MCF 10A (cell line): ENCODE results near the gene MGST3. TPM values are rescaled to one million over a fixed set of nuclear protein-coding genes. Genes with fewer than 3 reads are reported as not detected.
A peak's percentile ranks its signal among the peaks of the same experiment; 100 is the strongest.

ENCODE experiments used
- BruUV-seq: library from RNA; stranded (reverse); fragments of 400-500 nt; replicated peaks from 2 replicates; lab custom pipeline; 2021; lab: Mats Ljungman, UMichigan
- CTCF ChIA-PET: fragments of 300-600 bp; sonication (Branson Sonifier 250); formaldehyde crosslinking; extraction: SDS; loops from one replicate; lab custom pipeline; 2021; ENCODE audit warnings: antibody characterized with exemption, inconsistent platforms; lab: Yijun Ruan, JAX
- POLR2A ChIA-PET: fragments of 300-600, 350-650 bp; sonication (Branson Sonifier 250); formaldehyde crosslinking; extraction: SDS; loops from one replicate; lab custom pipeline; 2020; ENCODE audit warnings: antibody characterized with exemption, inconsistent platforms; lab: Yijun Ruan, JAX
- DNase-seq: peaks from one replicate; pipeline ENCODE4 v3.0.0-alpha.2; 2018; ENCODE audit not compliant: unreplicated experiment
- H3K27ac Mint-ChIP-seq: one replicate; pipeline ENCODE4 v1.8.0; 2022; ENCODE audit warnings: mild to moderate bottlenecking, low read depth, mixed read lengths; ENCODE audit not compliant: unreplicated experiment
- H3K27me3 Mint-ChIP-seq: one replicate; pipeline ENCODE4 v1.8.0; 2022; ENCODE audit warnings: mixed read lengths; ENCODE audit not compliant: insufficient read depth, unreplicated experiment
- H3K36me3 Mint-ChIP-seq: one replicate; pipeline ENCODE4 v1.8.0; 2022; ENCODE audit warnings: mild to moderate bottlenecking, moderate library complexity, mixed read lengths; ENCODE audit not compliant: insufficient read depth, unreplicated experiment
- H3K4me1 Mint-ChIP-seq: one replicate; pipeline ENCODE4 v1.8.0; 2022; ENCODE audit warnings: mixed read lengths; ENCODE audit not compliant: insufficient read depth, unreplicated experiment
- H3K4me3 Mint-ChIP-seq: one replicate; pipeline ENCODE4 v1.8.0; 2022; ENCODE audit warnings: mild to moderate bottlenecking, moderate library complexity, mixed read lengths; ENCODE audit not compliant: unreplicated experiment
- H3K9me3 Mint-ChIP-seq: one replicate; pipeline ENCODE4 v1.8.0; 2022; ENCODE audit warnings: mixed read lengths; ENCODE audit not compliant: unreplicated experiment
- CTCF ChIP-seq: fragments of 200-600 bp; IDR thresholded peaks from one replicate; pipeline ENCODE4 v1.8.0; 2022; ENCODE audit warnings: antibody characterized with exemption, mild to moderate bottlenecking; ENCODE audit not compliant: unreplicated experiment
- intact Hi-C: fragments of 100-400 bp; cut with micrococcal nuclease; formaldehyde crosslinking; loops from 2 replicates; pipeline ENCODE4 v1.14.1; 2022
- total RNA-seq: library from RNA; stranded (reverse); gene quantifications from 2 replicates; pipeline ENCODE4 v1.2.3, GENCODE V29; 2022

MGST3 gene
- total RNA-seq, 1 experiment from 2014 or later = 75.5 TPM

GRCh38 chr1:165645654-165646366, 14.8 kb downstream of the MGST3 start:
- no peak for TF ChIP-seq CTCF
- intact Hi-C loops = no loop called here
- no peak overlapping the region for H3K4me3 Mint-ChIP-seq
- ChIA-PET CTCF (interaction anchor here (0.6 to 5.4 kb wide), 13 partner anchors 9 to 1224 kb away, joined by 3 to 52 read pairs (median 5); no protein-coding TSS in a partner anchor), POLR2A (interaction anchor here (0.5 to 4.2 kb wide), 8 partner anchors 9 to 183 kb away, joined by 3 to 46 read pairs (median 3); partner anchors contain the start of genes ALDH9A1 and MGST3)
- no peak overlapping the region for H3K27ac Mint-ChIP-seq
- H3K36me3 Mint-ChIP-seq = peaks cover 27% of the 10 kb centered on the region
- DNase-seq = peak; percentile 42
- H3K27me3 Mint-ChIP-seq = no peaks in the 10 kb centered on the region
- no TSS peak for BruUV-seq
- H3K4me1 Mint-ChIP-seq = peaks cover 17% of the 10 kb centered on the region
- H3K9me3 Mint-ChIP-seq = no peaks in the 10 kb centered on the region

GRCh38 chr1:165647517-165647916, 16.5 kb downstream of the MGST3 start:
- no TSS peak for BruUV-seq
- H3K36me3 Mint-ChIP-seq = peaks cover 42% of the 10 kb centered on the region
- H3K4me3 Mint-ChIP-seq = no peak overlapping the region
- ChIA-PET POLR2A (interaction anchor here (0.8 to 2.0 kb wide), 6 partner anchors 10 to 125 kb away, joined by 3 to 7 read pairs (median 3); no protein-coding TSS in a partner anchor), CTCF (interaction anchor here (0.5 to 5.4 kb wide), 14 partner anchors 11 to 1432 kb away, joined by 3 to 52 read pairs (median 4); no protein-coding TSS in a partner anchor)
- intact Hi-C loops = no loop called here
- TF ChIP-seq CTCF = no peak
- no peak for DNase-seq
- no peaks in the 10 kb centered on the region for H3K27me3 Mint-ChIP-seq
- no peak overlapping the region for H3K27ac Mint-ChIP-seq
- H3K9me3 Mint-ChIP-seq = no peaks in the 10 kb centered on the region
- peaks cover 17% of the 10 kb centered on the region for H3K4me1 Mint-ChIP-seq

GRCh38 chr1:165647970-165648369, 16.9 kb downstream of the MGST3 start:
- no TSS peak for BruUV-seq
- TF ChIP-seq CTCF = no peak
- Mint-ChIP-seq H3K4me3 (no peak overlapping the region), H3K4me1 (peaks cover 17% of the 10 kb centered on the region), H3K9me3 (no peaks in the 10 kb centered on the region), H3K27ac (no peak overlapping the region), H3K27me3 (no peaks in the 10 kb centered on the region), H3K36me3 (peaks cover 46% of the 10 kb centered on the region)
- ChIA-PET CTCF (interaction anchor here (0.6 to 5.4 kb wide), 12 partner anchors 10 to 561 kb away, joined by 3 to 52 read pairs (median 4); no protein-coding TSS in a partner anchor), POLR2A (interaction anchor here (0.7 to 2.0 kb wide), 7 partner anchors 9 to 124 kb away, joined by 3 to 7 read pairs (median 3); partner anchors contain the start of gene MGST3)
- no peak for DNase-seq
- intact Hi-C loops = no loop called here

GRCh38 chr1:165648919-165649572, 18.0 kb downstream of the MGST3 start:
- no TSS peak for BruUV-seq
- H3K9me3 Mint-ChIP-seq = no peaks in the 10 kb centered on the region
- H3K4me3 Mint-ChIP-seq = no peak overlapping the region
- H3K27me3 Mint-ChIP-seq = no peaks in the 10 kb centered on the region
- CTCF ChIA-PET = interaction anchor here (1.1 to 5.4 kb wide), 4 partner anchors 9 to 47 kb away, joined by 3 to 52 read pairs (median 15); no protein-coding TSS in a partner anchor
- H3K36me3 Mint-ChIP-seq = peaks cover 57% of the 10 kb centered on the region
- H3K27ac Mint-ChIP-seq = no peak overlapping the region
- TF ChIP-seq CTCF = no peak
- POLR2A ChIA-PET = interaction anchor here (1.2 to 2.4 kb wide), 4 partner anchors 8 to 18 kb away, joined by 3 to 7 read pairs (median 4); partner anchors contain the start of gene MGST3
- peaks cover 17% of the 10 kb centered on the region for H3K4me1 Mint-ChIP-seq
- intact Hi-C loops = no loop called here
- DNase-seq = no peak
